PC-3 (cell line): ENCODE data around the gene PLBD1.

Experiments
- CTCF ChIP-seq: fragments of 300-600 bp; sonication (generic); conservative IDR thresholded peaks from 2 replicates; pipeline ENCODE4 v1.5.1; 2017; ENCODE audit warnings: antibody characterized with exemption, low read depth, mild to moderate bottlenecking, low read length
- EZH2 ChIP-seq: fragments of 300-600 bp; sonication (generic); IDR thresholded peaks from one replicate; pipeline ENCODE4 v1.6.1; 2017; ENCODE audit warnings: antibody characterized with exemption, mild to moderate bottlenecking, low read length; ENCODE audit not compliant: unreplicated experiment
- EZH2phosphoT487 ChIP-seq: fragments of 300-600 bp; sonication (generic); IDR thresholded peaks from 2 replicates; pipeline ENCODE4 v1.6.1; 2018; ENCODE audit warnings: mild to moderate bottlenecking, antibody characterized with exemption, low read length, borderline replicate concordance

DNA sequence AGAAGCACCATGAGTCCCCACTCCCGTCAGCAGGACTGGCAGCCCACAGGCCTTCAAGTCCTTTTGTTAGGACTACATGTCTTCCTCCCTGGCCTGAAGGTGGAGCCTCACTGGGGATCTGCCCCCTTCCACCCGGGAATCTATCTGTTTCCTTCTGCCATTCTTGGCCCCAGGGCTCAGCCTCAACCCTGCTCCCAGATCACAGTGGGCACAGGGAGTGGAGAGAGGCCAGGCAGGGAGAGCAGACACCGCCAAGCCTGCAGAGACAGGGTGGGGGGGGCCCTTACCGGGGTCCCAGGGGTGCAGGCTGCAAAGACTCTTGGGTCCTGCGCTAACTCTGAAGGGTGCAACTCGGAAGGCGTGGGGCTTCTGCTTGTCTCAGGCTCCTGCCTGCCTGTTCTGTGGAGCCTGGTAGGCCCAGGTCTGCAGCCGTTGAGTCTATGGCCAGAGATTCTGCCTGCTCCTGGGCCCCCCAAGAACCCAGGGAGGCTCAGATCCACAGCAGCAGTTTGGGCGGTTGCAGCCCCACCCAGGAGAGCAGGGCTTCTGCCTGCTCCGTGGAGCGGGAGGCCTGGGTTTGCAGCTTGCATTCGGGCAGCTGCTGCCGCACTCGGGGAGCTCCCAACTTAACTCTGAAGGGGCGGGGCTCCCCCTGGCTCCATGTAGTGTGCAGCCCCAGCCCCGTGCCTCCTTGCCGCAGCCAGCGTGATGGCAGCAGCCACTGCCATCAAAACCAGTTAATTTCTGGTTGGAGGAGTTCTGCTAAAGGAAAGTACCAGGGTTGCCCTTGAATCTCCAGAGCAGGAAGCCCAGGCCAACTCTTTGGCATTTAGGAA is 21.7 kb upstream of the PLBD1 start:
- TF ChIP-seq CTCF (no peak), EZH2 (no peak), EZH2phosphoT487 (no peak)
